Lower leg skin (tissue), 4 donors: ENCODE results near the gene RAX. TPM values are rescaled to one million over a fixed set of nuclear protein-coding genes. Genes with fewer than 3 reads are reported as not detected.

Experiments
- DNase-seq, 2 donors: peaks; one replicate each; pipeline ENCODE4 v3.0.0-alpha.2; 2019; ENCODE audit warnings: low spot score in 2 of 2
- H3K4me3 ChIP-seq: fragments of 200-600 bp; sonication (generic); 2 replicates; pipeline ENCODE4 v1.5.1; 2017; ENCODE audit warnings: mild to moderate bottlenecking, low read depth; ENCODE audit not compliant: poor library complexity, severe bottlenecking
- POLR2A ChIP-seq, 2 donors: fragments of 450-650 bp; IDR thresholded peaks; one replicate each; pipeline ENCODE4 v1.6.1; 2016 to 2017; ENCODE audit warnings: antibody characterized with exemption in 2 of 2, mild to moderate bottlenecking in 1 of 2, moderate library complexity in 1 of 2
- WGBS, 2 donors: methylation state at CpG; one replicate each; pipeline ENCODE4 v1.1.5; 2018; 5-methylcytosine and 5-hydroxymethylcytosine counted together
- intact Hi-C: fragments of 100-400 bp; cut with DNase I; formaldehyde crosslinking; loops from one replicate; pipeline ENCODE4 v1.15.0; 2023; ENCODE audit warnings: low total_unique reads
- total RNA-seq, 4 donors: library from RNA; depleted of rRNA; stranded (reverse); fragments of >200 nt; gene quantifications; one replicate each; pipeline ENCODE4 v1.1.0, GENCODE V29; 2016
- TF ChIP-seq, protein P1 (sequence below), 3 donors: fragments of 450-650 bp; IDR thresholded peaks; one replicate each; pipeline ENCODE4 v1.5.1; 2016; ENCODE audit warnings: antibody characterized with exemption in 3 of 3, mild to moderate bottlenecking in 3 of 3, moderate library complexity in 2 of 3

Gene RAX
- total RNA-seq, 4 donors from 2014 or later: 0.07 to 0.38 TPM; not detected in 2

DNA sequence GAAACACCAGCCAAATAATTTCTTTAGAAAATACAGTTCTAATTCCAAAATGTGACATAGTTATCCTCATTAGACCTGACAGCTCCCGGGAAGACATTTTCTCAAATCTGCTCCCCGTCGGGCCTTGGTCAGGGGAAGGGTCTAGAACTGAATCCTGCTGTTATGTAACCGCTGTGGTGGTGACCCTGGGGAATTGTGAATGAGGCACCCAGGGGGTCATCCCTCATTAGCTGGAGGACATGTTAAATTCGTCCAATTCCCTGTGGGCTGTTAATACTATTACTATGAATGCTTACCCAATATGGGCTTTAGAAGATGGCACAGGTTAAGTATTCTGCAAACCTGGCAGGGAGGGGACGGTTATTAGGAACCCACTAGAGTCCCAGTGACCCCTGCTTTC, 33.4 kb upstream of the RAX start:
- no peak for DNase-seq
- 85 to 88% methylated on average over 6 of the region's 6 CpGs for WGBS, 2 donors
- TF ChIP-seq, protein P1, sequence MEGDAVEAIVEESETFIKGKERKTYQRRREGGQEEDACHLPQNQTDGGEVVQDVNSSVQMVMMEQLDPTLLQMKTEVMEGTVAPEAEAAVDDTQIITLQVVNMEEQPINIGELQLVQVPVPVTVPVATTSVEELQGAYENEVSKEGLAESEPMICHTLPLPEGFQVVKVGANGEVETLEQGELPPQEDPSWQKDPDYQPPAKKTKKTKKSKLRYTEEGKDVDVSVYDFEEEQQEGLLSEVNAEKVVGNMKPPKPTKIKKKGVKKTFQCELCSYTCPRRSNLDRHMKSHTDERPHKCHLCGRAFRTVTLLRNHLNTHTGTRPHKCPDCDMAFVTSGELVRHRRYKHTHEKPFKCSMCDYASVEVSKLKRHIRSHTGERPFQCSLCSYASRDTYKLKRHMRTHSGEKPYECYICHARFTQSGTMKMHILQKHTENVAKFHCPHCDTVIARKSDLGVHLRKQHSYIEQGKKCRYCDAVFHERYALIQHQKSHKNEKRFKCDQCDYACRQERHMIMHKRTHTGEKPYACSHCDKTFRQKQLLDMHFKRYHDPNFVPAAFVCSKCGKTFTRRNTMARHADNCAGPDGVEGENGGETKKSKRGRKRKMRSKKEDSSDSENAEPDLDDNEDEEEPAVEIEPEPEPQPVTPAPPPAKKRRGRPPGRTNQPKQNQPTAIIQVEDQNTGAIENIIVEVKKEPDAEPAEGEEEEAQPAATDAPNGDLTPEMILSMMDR (IDR thresholded peaks at IDR 0.05): no peak
- no peak for TF ChIP-seq POLR2A (IDR thresholded peaks at IDR 0.05)
- intact Hi-C loops: no loop called here
- no peak overlapping the region for H3K4me3 ChIP-seq

DNA sequence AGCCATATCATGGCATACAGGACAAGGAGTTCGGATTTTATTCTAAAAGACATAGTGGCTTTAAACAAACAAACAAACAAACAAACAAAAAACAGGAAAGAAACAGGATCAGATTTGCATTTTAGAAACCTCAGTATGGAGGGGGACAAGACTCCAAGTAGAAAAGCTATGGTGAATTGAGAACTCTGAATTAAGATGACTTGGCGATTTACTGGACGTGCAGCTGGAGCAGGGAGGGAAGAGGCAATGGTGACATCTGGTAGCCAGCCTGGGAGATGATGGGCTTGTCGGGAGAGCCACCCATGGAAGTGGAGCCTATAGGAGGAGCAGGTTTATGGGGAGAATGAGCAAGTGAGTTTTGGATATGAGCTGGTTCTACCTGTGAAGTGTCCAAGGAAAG, 32.0 kb upstream of the RAX start:
- no peak for DNase-seq
- WGBS, 2 donors: 73 to 83% methylated on average over 4 of the region's 4 CpGs
- intact Hi-C loops: no loop called here
- H3K4me3 ChIP-seq: no peak overlapping the region
- TF ChIP-seq, protein P1 (IDR thresholded peaks at IDR 0.05): no peak
- TF ChIP-seq POLR2A (IDR thresholded peaks at IDR 0.05): no peak

DNA sequence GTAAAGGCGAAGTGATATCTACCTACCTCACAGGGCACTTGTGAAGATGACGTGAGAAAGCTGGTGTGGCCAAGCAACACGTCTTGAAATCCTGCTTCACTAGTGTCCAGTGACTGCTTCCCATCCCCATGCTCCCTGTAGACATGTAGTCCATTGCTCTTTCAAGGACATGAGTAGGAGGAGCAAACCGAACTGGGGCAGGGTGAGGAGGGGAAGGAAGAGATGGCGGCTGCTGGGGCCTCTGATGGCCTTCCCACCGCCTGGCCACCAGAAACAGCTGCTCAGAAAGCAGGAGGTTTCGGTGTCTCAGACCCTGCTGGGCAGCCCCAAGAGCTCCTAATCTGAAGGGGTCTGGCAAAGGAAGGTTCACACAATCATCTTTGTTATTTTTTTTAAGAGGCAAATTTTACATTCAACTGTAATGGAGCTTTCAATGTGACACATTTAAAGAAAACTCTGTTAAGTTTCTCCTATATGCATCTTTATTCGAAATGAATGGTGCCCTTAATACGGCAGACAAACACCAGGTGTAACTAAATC, 30.5 kb upstream of the RAX start:
- intact Hi-C loops: no loop called here
- WGBS, 2 donors: 77 to 87% methylated on average over 9 of the region's 9 CpGs
- TF ChIP-seq, protein P1 (IDR thresholded peaks at IDR 0.05): no peak
- TF ChIP-seq POLR2A (IDR thresholded peaks at IDR 0.05): no peak

DNA sequence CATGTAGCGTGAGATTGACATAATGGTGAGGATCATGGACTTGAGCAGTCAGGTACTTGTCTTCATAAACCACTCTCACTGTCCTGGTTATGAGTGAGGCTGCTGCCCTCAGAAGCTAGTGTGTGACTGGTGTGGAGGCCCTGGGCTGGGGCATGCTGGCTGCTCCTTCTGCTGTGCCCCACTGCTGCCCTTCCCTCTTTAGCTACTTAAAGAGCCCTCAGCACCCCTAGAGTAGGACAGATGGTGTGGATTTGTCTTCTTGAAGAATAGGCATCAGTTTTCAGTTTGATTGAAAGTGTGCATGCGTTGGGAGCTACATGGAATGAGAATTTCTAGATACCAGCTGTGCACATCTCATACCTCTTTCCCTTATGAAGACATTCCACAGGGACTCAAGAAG, 29.8 kb upstream of the RAX start:
- 84 to 98% methylated on average over 2 of the region's 2 CpGs for WGBS, 2 donors
- DNase-seq: no peak
- intact Hi-C loops: no loop called here
- no peak for TF ChIP-seq POLR2A (IDR thresholded peaks at IDR 0.05)
- TF ChIP-seq, protein P1 (IDR thresholded peaks at IDR 0.05): no peak
- H3K4me3 ChIP-seq: no peak overlapping the region

More for the DNA sequence above, 30.5 kb upstream of the RAX start:
- DNase-seq: no peak
- no peak overlapping the region for H3K4me3 ChIP-seq

DNA sequence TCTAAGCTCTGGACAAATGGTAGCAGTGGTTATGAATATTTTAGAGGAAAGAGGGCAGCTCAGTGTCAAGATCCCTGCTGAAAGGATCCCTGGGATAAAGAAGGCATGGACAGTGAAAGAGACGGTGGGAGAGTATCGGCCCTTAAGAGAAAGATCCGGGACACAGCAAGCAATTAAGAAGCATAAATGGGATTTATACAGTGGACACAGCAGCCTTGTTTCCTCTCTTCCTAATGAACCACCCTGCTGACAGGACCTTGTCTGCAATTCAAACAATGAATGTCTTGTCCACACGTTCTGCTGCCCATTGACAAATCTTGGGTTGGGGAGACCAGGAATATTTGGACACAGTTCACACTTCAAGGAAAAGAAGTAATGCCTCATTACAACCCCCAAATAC, 28.7 kb upstream of the RAX start:
- intact Hi-C loops: no loop called here
- 82 to 92% methylated on average over 4 of the region's 4 CpGs for WGBS, 2 donors
- H3K4me3 ChIP-seq: no peak overlapping the region
- no peak for DNase-seq
- TF ChIP-seq, protein P1 (IDR thresholded peaks at IDR 0.05): no peak
- no peak for TF ChIP-seq POLR2A (IDR thresholded peaks at IDR 0.05)

DNA sequence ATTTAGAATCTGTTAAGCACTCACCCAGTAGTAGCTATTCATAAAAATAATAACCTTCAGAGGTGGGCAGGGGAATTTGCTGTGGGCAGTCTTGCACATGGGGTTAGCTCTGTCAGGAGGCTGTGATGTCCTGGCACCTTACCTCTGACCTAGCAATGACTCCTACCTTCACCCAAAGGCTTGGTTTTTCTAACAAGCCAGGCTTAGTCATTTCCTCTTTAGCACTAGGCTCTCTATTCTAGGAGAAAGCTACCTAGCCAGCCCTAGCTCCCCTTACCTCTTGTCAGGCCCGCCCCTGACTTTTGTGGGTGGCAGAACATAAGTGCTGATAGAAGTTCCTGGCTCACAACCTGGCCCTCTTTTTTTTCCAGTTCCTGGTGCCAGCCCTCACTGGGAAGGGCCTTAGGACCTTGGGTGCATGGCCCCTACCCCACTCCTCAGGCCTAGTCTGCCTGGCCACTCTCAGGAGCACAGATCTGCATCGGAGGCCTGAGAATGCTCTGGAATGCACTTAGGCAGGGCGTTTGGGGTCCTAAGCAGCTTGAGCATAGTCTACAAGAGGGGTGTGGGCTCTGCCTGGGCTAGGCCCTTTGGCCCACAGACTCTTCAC, 27.5 kb upstream of the RAX start:
- intact Hi-C loops: no loop called here
- H3K4me3 ChIP-seq: no peak overlapping the region
- WGBS, 2 donors: 80 to 91% methylated on average over 3 of the region's 3 CpGs
- no peak for DNase-seq
- TF ChIP-seq, protein P1 (IDR thresholded peaks at IDR 0.05): no peak
- no peak for TF ChIP-seq POLR2A (IDR thresholded peaks at IDR 0.05)
